Stimulated activated CD4-positive, alpha-beta T cell treated with anti-CD3 and anti-CD28 coated beads, TNF-alpha, amount 100 ng/mL, for 4 hours (primary cell): ENCODE data around the gene EEF2.
"Not testable (repeated sequence)": the region's sequence is repeated elsewhere in the genome, so short reads cannot be mapped to it uniquely, and the experiment has no call there.

Experiments
- DNase-seq, 3 experiments: peaks; one replicate each; pipeline ENCODE4 v3.0.0-alpha.2; 2020; ENCODE audit warnings: low read depth in 3 of 3

Gene EEF2

DNA sequence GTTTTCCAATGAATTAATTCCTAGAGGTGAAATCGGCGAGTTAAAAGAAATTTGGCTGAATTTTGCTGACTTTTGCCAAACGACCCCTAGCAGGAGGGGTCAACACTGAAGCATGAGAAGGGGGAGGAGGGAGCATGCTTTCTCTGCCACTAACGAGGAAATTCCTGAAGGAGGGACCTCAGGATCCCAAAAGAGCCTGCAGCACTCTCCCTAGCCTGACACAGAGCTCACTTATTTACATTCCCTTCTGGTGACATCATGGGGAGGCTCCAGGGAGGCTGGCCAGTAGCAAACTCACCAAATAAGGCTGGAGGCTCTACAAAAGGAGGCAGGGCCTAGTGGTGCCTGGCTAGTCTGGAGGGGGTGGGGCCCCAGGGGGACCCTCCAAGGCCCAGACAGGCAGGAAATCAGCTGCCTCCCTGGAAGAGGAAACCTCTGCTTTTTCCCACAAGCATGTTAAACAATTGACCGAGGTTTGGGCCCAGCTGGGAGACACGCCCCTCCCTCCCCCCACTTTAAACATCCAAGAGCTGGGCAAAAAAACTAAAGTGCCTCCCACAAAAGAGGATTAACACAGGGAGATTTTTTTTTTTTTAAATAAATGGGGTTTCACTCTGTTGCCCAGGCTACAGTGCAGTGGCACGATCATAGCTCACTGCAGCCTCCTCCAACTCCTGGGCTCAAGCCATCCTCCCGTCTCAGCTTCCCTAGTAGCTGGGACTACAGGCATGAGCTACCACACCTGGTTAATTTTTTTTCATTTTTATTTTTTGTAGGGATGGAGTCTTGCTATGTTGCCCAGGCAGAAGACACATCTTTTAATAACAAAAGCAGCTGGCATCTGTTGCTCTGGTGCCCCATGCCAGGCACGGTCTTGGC lies 16.5 kb downstream of the EEF2 start:
- no peak for DNase-seq

DNA sequence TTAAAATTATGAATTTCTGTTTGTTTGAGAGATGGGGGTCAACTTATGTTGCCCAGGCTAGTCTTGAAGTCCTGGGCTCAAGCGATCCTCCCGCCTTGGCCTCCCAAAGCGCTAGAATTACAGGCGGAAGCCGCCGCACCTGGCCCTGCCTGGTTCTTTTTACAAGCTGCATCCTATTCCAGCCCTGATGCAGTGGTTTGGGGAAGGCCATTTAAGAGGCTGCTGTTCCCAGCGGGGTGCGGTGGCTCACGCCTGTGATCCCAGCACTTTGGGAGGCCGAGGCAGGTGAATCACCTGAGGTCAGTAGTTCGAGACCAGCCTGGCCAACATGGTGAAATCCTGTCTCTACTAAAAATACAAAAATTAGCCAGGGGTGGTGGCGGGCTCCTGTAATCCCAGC lies 17.3 kb downstream of the EEF2 start:
- not testable (repeated sequence) for DNase-seq

GRCh38 chr19:3966051-3967017 lies 18.9 kb downstream of the EEF2 start:
- DNase-seq, result no peak

DNA sequence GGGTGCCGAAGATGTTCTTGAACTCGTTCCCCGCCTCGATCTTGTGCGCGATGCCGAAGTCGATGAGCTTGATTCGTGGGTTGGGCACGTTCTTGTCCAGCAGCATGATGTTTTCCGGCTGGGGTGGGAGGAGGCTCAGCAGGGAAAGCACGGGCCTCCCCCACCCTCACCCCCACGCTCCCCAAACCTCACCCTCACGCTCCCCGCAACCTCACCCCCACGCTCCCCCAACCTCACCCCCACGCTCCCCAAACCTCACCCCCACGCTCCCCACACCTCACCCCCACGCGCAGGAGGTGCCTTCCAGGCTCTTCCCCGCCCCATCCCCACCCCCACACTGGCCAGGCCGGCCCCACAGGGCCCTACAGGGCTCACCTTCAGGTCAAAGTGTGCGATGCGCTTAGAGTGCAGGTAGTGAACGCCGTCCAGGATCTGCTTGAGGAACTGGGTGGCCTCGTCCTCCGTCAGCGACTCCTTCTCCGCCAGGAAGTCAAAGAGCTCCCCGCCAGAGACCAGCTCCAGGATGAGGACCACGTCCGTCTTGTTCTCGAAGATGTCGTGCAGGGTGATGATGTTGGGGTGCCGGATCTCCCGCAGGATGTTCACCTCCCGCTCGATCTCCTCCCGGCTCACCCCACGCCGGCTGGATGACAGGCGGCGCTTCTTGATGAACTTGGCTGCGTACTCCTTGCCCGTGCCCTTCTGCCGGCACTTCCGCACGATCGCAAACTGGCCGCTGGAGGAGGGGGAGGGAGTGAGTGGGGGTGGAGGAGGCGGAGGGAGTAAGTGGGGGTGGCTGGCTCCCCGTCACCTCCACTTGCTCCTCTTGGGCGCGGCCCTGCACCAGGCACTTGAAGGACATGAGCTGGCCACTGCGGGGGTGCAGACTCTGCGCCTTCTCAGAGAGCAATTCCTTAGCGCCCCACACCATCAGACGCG lies 20.7 kb downstream of the EEF2 start:
- DNase-seq, result no peak

GRCh38 chr19:3963458-3964255 lies 21.6 kb downstream of the EEF2 start:
- no peak for DNase-seq

DNA sequence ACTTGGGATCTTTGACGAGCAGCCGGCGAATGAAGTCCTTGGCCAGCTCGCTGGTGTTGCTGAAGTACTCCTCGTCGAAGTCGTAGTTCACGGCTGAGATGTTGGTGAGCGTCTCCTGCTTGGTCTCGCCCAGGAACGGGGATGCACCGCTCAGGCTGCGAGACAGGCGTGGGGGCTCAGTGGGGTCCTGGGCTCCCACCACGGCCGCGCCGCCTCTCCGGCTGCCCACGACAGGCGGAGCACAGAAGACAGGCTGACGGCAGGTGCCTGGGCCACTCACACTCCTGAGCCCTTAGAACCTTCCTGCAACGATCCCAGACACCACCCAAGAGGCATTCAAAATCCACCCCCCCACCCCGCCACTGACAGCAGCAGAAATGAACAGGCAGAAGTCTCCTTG lies 24.3 kb downstream of the EEF2 start:
- DNase-seq, result no peak

DNA sequence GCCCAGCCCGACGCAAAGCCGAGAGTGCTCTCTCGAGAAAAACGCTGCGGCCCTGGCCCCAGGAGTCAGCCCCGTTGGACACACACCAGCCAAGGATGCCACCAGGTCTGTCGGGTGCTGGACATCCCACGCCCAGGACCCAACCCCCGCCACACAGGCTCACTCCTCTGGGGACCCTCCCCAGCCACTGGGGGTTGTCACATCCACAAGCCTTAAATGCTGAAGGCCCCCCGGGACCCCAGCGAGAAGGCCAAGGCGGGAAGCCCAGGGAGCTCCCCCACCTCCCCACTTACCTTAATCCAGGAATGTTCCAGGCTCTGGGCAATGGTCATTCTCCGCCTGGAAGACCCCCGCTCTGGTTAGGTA lies 25.5 kb downstream of the EEF2 start:
- DNase-seq, result no peak

DNA sequence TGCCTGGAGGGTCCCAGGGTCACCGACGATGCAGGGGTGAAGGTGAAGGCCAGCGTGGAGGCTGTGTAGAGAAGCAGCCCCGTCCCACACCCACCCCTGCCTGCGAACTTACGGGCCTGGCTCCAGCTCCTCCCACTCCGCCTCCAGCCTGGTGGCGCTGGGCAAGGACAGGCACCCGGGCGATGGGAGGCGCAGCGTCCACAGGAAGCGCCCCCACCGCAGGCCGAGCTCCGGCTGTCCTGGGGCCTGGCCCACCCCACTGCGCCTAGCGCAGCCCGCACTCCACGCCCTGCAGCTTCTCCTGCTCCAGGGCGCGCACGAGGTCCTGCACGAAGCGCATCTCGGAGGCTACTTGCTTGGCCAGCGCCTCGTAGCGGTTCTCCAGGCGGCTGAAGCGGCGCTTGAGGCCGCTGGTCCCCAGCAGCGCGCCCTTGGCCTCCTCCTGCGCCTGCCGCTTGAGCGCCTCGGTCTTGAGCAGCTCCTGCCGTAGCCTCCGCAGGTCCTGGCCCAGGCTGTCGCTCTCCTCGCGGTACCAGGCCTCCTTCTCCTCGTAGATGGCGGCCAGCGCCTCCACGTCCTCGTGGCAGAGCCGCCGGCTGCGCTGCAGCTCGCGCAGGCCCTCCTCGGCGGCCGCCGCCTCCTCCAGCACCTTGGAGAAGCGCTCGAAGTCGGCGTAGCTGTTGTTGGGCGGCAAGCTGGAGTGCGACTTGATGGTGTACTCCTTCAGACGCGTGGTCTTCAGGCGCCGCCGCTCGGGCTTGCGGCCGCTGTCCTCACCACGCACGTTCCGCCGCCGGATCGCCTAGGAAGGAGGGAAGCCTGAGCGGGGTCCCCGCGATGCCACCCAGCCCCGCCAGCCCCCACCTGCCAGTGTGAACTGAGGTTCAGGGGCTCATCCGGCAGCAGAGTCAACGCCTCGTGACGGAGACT lies 26.2 kb downstream of the EEF2 start:
- DNase-seq, result no peak

DNA sequence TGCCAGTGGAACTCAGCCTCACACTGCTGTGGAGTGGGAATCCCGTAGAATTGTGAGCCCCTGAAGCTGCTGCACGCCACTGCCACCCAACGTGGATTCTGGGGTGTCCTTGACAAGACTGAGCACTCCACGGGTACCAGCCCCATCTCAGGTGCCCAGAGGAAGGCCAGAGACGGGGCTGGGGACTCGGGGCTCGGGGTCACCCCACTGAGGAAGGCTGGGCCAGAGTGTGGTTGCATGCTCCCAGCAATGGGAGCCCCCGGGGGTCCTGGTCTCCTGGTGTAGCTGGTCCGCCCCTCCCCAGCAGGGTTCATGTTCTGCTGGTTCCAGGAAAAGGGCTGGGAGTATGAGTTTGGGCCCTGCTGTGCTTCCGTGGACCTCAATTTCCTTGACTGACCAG lies 29.6 kb downstream of the EEF2 start:
- no peak for DNase-seq

GRCh38 chr19:3955276-3955675 lies 30.0 kb downstream of the EEF2 start:
- DNase-seq, result not testable (repeated sequence)

DNA sequence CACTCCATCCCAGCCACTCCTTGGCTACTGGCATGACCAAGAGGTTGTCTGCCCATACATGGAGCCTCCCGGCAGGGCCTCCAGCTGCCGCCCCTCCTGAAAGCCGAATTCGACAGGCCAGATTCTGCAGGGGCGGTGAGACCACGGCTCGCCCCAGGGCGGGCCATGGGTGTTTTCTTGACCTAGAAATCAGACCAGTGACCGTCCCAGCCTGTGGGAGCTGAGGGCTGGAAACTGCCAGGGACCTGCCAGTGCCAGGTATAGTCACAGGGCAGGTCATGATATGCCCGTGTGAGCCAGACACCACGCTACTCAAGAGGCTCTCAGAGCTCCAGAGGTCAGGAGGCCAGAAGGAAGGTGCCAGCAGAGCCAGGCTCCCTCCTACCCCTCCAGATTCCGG lies 31.2 kb downstream of the EEF2 start:
- DNase-seq, result no peak

DNA sequence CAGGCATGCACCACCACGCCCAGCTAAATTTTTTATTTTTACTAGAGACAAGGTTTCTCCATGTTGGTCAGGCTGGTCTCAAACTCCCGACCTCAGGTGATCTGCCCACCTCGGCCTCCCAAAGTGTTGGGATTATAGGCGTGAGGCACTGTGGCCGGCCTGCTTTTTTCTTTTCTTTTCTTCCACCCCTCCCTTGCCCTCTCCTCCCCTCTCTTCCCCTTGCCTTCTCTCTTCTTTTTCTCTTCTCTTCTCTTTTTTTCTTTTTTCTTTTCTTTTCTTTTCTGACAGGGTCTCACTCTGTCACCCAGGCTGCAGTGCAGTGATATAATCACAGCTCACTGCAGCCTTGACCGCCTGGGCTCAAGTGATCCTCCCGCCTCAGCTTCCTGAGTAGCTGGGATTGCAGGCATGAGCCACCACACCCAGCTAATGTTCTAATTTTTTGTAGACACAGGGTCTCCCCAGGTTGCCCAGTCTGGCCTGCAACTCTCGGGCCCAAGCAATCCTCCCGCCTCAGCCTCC lies 32.4 kb downstream of the EEF2 start:
- not testable (repeated sequence) for DNase-seq

GRCh38 chr19:3950871-3951861 lies 34.1 kb downstream of the EEF2 start:
- DNase-seq, result no peak

- no peak for DNase-seq
Measured at GRCh38 chr19:3949997-3950859, 35.0 kb downstream of the EEF2 start.

- DNase-seq, result no peak
Measured at GRCh38 chr19:3949294-3949693, 36.0 kb downstream of the EEF2 start.

DNA sequence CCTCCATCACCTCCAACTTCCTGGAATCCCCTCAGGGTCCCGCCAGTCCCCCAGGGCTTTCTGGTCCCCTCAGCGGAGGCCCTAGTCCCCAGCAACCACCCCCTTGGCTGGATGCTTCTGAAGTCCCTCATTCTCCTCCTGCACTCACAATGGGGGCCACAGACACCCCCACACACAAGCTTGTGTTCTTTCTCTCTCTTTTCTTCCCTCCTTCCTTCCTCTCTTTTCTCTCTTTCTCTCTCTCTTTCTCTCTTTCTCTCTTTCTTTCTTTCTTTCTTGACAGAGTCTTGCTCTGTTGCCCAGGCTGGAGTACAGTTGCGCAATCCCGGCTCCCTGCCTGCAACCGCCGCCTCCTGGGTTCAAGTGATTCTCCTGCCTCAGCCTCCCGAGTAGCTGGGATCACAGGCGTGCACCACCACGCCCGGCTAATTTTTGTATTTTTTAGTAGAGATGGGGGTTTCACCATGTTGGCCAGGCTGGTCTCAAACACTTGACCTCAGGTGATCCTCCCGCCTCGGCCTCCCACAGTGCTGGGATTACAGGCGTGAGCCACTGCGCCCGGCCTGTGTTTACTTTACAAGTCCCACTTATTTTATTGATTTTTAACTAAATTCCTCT lies 37.8 kb downstream of the EEF2 start:
- DNase-seq, result not testable (repeated sequence)

- DNase-seq, result no peak
Measured at GRCh38 chr19:3945838-3946237, 39.4 kb downstream of the EEF2 start.
